Measurements from ENCODE around the gene SLC16A14.

Gene SLC16A14

DNA sequence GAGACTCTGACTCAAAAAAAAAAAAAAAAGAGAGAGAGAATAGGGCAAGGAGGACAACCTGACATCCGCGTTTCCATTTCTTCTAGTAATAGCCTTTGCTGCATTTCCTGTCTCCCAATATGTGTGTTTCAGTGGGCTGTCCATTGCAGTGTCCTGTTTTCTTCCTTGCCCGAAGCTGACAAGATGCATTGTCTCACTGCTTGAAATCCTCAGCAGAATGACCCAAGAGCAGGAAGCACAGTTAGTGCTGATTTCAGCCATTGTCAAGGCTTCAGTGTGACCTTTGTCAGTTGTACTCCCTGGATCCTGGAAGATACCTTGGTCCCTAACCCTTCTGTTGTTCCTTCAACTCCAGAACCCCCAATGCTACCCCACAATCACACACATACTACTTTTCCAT is 71.2 kb downstream of the SLC16A14 start:
- TF ChIP-seq, protein P1, sequence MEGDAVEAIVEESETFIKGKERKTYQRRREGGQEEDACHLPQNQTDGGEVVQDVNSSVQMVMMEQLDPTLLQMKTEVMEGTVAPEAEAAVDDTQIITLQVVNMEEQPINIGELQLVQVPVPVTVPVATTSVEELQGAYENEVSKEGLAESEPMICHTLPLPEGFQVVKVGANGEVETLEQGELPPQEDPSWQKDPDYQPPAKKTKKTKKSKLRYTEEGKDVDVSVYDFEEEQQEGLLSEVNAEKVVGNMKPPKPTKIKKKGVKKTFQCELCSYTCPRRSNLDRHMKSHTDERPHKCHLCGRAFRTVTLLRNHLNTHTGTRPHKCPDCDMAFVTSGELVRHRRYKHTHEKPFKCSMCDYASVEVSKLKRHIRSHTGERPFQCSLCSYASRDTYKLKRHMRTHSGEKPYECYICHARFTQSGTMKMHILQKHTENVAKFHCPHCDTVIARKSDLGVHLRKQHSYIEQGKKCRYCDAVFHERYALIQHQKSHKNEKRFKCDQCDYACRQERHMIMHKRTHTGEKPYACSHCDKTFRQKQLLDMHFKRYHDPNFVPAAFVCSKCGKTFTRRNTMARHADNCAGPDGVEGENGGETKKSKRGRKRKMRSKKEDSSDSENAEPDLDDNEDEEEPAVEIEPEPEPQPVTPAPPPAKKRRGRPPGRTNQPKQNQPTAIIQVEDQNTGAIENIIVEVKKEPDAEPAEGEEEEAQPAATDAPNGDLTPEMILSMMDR (IDR thresholded peaks at IDR 0.05; ENCODE audit: low read depth, low read length, missing control alignments): no peak
- no peak for DNase-seq (ENCODE audit: low read depth)
- in situ Hi-C loops (cut with HindIII; ENCODE audit: low sequenced_read_pairs): no loop called here
- H3K4me3 ChIP-seq (ENCODE audit: low read depth, low read length): no peak overlapping the region

DNA sequence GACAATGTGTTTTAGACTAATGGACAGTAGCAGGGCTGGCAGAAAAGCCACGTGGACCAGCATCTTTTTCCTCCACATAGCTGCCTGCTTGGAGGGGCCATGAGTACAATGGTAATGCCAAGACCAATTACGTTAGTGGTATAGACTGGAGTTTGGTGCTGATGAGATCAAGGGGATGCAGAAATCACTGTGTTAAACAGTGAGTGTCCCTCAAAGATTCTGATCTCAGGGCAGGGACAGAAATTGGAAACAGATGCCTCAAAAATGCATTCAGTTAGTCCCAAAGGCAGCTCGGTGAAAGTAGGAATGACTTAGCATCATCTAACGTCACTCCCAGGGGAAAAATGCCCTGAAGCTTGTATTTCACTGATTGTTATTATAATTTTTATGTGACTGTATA is 72.4 kb downstream of the SLC16A14 start:
- TF ChIP-seq, protein P1 (IDR thresholded peaks at IDR 0.05; ENCODE audit: low read depth, low read length, missing control alignments): no peak
- DNase-seq (ENCODE audit: low read depth): no peak
- H3K4me3 ChIP-seq (ENCODE audit: low read depth, low read length): no peak overlapping the region
- in situ Hi-C loops (cut with HindIII; ENCODE audit: low sequenced_read_pairs): no loop called here

DNA sequence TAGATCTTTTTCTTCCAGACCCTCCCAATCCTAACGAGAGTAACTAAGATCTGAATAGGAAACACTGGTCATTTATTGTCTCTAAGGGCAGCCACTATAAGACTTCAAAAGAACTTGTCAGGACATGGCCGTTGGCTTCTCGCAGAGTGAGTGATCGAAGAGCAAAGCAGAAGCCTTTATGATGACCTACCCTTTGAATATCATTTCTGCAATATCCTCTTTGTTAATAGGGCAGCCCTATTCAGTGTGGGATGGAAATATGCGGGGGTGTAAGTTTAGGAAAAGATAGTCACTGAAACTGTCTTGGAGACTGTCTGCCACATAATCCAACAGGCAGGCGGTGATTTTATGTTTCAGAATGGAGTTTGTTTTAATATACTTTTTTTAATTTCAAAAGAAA is 75.5 kb downstream of the SLC16A14 start:
- TF ChIP-seq, protein P1 (IDR thresholded peaks at IDR 0.05; ENCODE audit: low read depth, low read length, missing control alignments): no peak
- H3K4me3 ChIP-seq (ENCODE audit: low read depth, low read length): no peak overlapping the region
- in situ Hi-C loops (cut with HindIII; ENCODE audit: low sequenced_read_pairs): no loop called here
- no peak for DNase-seq (ENCODE audit: low read depth)
